HepG2 (cell line): ENCODE data around the gene ADSL. TPM values are rescaled to one million over a fixed set of nuclear protein-coding genes. Genes with fewer than 3 reads are reported as not detected.

ENCODE experiments used
- ATAC-seq: fragments of 200-7000 bp; cut with Tn5 transposase; 3 replicates; pipeline ENCODE4 v1.9.1; 2020; ENCODE audit warnings: mild to moderate bottlenecking, moderate library complexity
- BruUV-seq: library from RNA; stranded (reverse); fragments of 400-500 nt; replicated peaks from 2 replicates; lab custom pipeline; 2021; lab: Mats Ljungman, UMichigan
- CTCF ChIA-PET: fragments of 300-600 bp; formaldehyde crosslinking; extraction: SDS; loops from one replicate; lab custom pipeline; 2021; ENCODE audit warnings: low total read pairs, inconsistent platforms, low intra/inter-chr PET ratio; lab: Yijun Ruan, JAX
- POLR2A ChIA-PET: fragments of 350-600 bp; sonication (Branson Sonifier 250); formaldehyde crosslinking; loops from one replicate; lab custom pipeline; 2020; ENCODE audit warnings: antibody characterized with exemption, inconsistent platforms; lab: Yijun Ruan, JAX
- DNase-seq: peaks from one replicate; pipeline ENCODE4 v3.0.0-alpha.2; 2015; ENCODE audit warnings: low spot score
- FAIRE-seq: peaks from 3 replicates; lab custom pipeline; 2011; peaks lifted over from hg19 to GRCh38; lab: Jason Lieb, UNC
- H2AFZ ChIP-seq: one replicate; pipeline ENCODE4 v1.6.1; 2011; ENCODE audit warnings: low read length, inconsistent platforms
- H3K27ac ChIP-seq: fragments of 300-600 bp; 3 replicates; pipeline ENCODE4 v1.8.0; 2011; ENCODE audit warnings: mixed run types, mild to moderate bottlenecking, mixed read lengths, low read length, inconsistent platforms; ENCODE audit not compliant: insufficient read depth; ENCODE audit errors: extremely low read length
- H3K27me3 ChIP-seq, 2 experiments: fragments of 200-600 bp in 1 of 2; 2 replicates in 1 of 2; 3 replicates in 1 of 2; pipeline versions ENCODE4 v1.6.0 to v1.8.0; 2011; ENCODE audit warnings: low read length in 2 of 2, mild to moderate bottlenecking in 2 of 2, moderate library complexity in 2 of 2, inconsistent platforms in 1 of 2; ENCODE audit not compliant: insufficient read depth in 2 of 2, control insufficient read depth in 1 of 2
- H3K36me3 ChIP-seq, 2 experiments: fragments of 200-600 bp in 1 of 2; replicated peaks in 1 of 2; 2 replicates in 1 of 2; 3 replicates in 1 of 2; pipeline versions ENCODE4 v1.5.1 to v1.8.0; 2011; ENCODE audit warnings: low read length in 2 of 2, inconsistent platforms in 1 of 2; ENCODE audit not compliant: insufficient read depth in 2 of 2, control insufficient read depth in 1 of 2
- H3K4me1 ChIP-seq: 2 replicates; pipeline ENCODE4 v1.5.1; 2012; ENCODE audit warnings: low read length, inconsistent platforms; ENCODE audit not compliant: insufficient read depth
- H3K4me2 ChIP-seq: 2 replicates; pipeline ENCODE4 v1.6.0; 2011; ENCODE audit warnings: low read depth, low read length, inconsistent platforms
- H3K4me3 ChIP-seq, 3 experiments: fragments of 200-600 bp in 1 of 3; sonication (generic), shearing (Covaris generic) in 1 of 3; replicated peaks in 1 of 3; 2 replicates each; pipeline ENCODE4 v1.5.1; 2011 to 2016; ENCODE audit warnings: low read length in 3 of 3, inconsistent platforms in 2 of 3, low read depth in 2 of 3, mild to moderate bottlenecking in 2 of 3, control low read depth in 1 of 3, mixed read lengths in 1 of 3; ENCODE audit not compliant: insufficient read depth in 1 of 3
- H3K79me2 ChIP-seq: one replicate; pipeline ENCODE4 v1.6.1; 2011; ENCODE audit warnings: low read length, inconsistent platforms; ENCODE audit not compliant: insufficient read depth
- H3K9ac ChIP-seq: 2 replicates; pipeline ENCODE4 v1.6.0; 2011; ENCODE audit warnings: mild to moderate bottlenecking, low read depth, low read length, inconsistent platforms; ENCODE audit not compliant: insufficient read depth
- H3K9me3 ChIP-seq: 2 replicates; pipeline ENCODE4 v1.5.1; 2012; ENCODE audit warnings: mild to moderate bottlenecking, low read length
- H4K20me1 ChIP-seq: 2 replicates; pipeline ENCODE4 v1.6.0; 2011; ENCODE audit warnings: inconsistent platforms, mild to moderate bottlenecking, low read length, moderate library complexity; ENCODE audit not compliant: insufficient read depth
- DBP ChIP-seq: sonication (generic); formaldehyde crosslinking; IDR thresholded peaks from 2 replicates; pipeline ENCODE4 v1.4.0; 2020; ENCODE audit warnings: missing genetic modification reagents; ENCODE audit errors: not compliant biosample characterization
- FOSL1 ChIP-seq: sonication (generic); formaldehyde crosslinking; IDR thresholded peaks from 2 replicates; pipeline ENCODE4 v1.9.0; 2021; ENCODE audit warnings: missing genetic modification reagents, borderline replicate concordance
- NCOA2 ChIP-seq: sonication (generic); formaldehyde crosslinking; IDR thresholded peaks from 2 replicates; pipeline ENCODE4 v1.8.0; 2022; ENCODE audit warnings: inconsistent platforms
- PHF21A ChIP-seq: sonication (generic); formaldehyde crosslinking; IDR thresholded peaks from 2 replicates; pipeline ENCODE4 v1.5.0; 2020; ENCODE audit warnings: mild to moderate bottlenecking, missing genetic modification reagents
- RELA ChIP-seq: sonication (generic); formaldehyde crosslinking; IDR thresholded peaks from 2 replicates; pipeline ENCODE4 v1.4.0; 2020; ENCODE audit warnings: missing genetic modification reagents
- RXRA ChIP-seq: sonication (generic); formaldehyde crosslinking; IDR thresholded peaks from 2 replicates; pipeline ENCODE4 v1.5.1; 2020; ENCODE audit warnings: missing genetic modification reagents
- SIN3A ChIP-seq: IDR thresholded peaks from 2 replicates; pipeline ENCODE4 v1.6.1; 2011; ENCODE audit warnings: low read depth, mild to moderate bottlenecking, control low read depth, low read length, borderline replicate concordance
- TOE1 ChIP-seq: sonication (generic); formaldehyde crosslinking; IDR thresholded peaks from 2 replicates; pipeline ENCODE4 v1.4.0; 2020; ENCODE audit warnings: mild to moderate bottlenecking, missing genetic modification reagents
- TSC22D2 ChIP-seq: sonication (generic); formaldehyde crosslinking; IDR thresholded peaks from 2 replicates; pipeline ENCODE4 v1.5.1; 2020; ENCODE audit warnings: missing genetic modification reagents, mild to moderate bottlenecking, borderline replicate concordance
- ZNF430 ChIP-seq: sonication (generic); formaldehyde crosslinking; IDR thresholded peaks from 2 replicates; pipeline ENCODE4 v1.9.0; 2021; ENCODE audit warnings: mild to moderate bottlenecking, missing genetic modification reagents
- ZNF441 ChIP-seq: sonication (generic); formaldehyde crosslinking; IDR thresholded peaks from 2 replicates; pipeline ENCODE4 v1.7.0; 2021; ENCODE audit warnings: missing genetic modification reagents, borderline replicate concordance
- ZNF503 ChIP-seq: sonication (generic); formaldehyde crosslinking; IDR thresholded peaks from 2 replicates; pipeline ENCODE4 v1.4.0; 2020; ENCODE audit warnings: missing genetic modification reagents
- ZNF644 ChIP-seq: IDR thresholded peaks from 2 replicates; pipeline ENCODE4 v1.6.1; 2016; ENCODE audit warnings: low read depth
- ZNF670 ChIP-seq: sonication (generic); formaldehyde crosslinking; IDR thresholded peaks from 2 replicates; pipeline ENCODE4 v1.8.0; 2022; ENCODE audit warnings: mild to moderate bottlenecking, missing genetic modification reagents, borderline replicate concordance
- ZNF7 ChIP-seq: IDR thresholded peaks from 2 replicates; pipeline ENCODE4 v1.6.1; 2016; ENCODE audit warnings: missing biosample characterization, missing genetic modification reagents
- ZNF720 ChIP-seq: sonication (generic); formaldehyde crosslinking; IDR thresholded peaks from 2 replicates; pipeline ENCODE4 v1.4.0; 2020; ENCODE audit warnings: missing genetic modification reagents
- ZNF790 ChIP-seq: sonication (generic); formaldehyde crosslinking; IDR thresholded peaks from 2 replicates; pipeline ENCODE4 v1.8.0; 2022; ENCODE audit warnings: missing genetic modification reagents, mild to moderate bottlenecking, borderline replicate concordance
- WGBS: methylation state at CpG from one replicate; pipeline ENCODE4 v1.1.6; 2017; ENCODE audit warnings: low lambda C conversion rate; 5-methylcytosine and 5-hydroxymethylcytosine counted together
- in situ Hi-C: cut with HindIII; loops from 2 replicates; pipeline ENCODE4 v1.10.0; 2017; ENCODE audit warnings: low pct_unique_long_range_greater_than_20kb; ENCODE audit not compliant: extremely low pct_ligation_motif_present
- intact Hi-C: fragments of 100-400 bp; cut with micrococcal nuclease; formaldehyde crosslinking; loops from one replicate; pipeline ENCODE4 v1.10.0; 2022; ENCODE audit not compliant: unreplicated experiment
- polyA plus RNA-seq, 8 experiments: library from polyadenylated mRNA; depleted of rRNA in 3 of 8; stranded (reverse) in 7 of 8; unstranded in 1 of 8; fragments of >200 nt; fragmentation: Illumina TruSeq in 4 of 8; extraction: Trizol in 4 of 8; gene quantifications; 2 replicates each; pipeline versions ENCODE4 v1.2.1 to v1.2.3, GENCODE V29; 2011 to 2016; ENCODE audit warnings: low read depth in 4 of 8, missing spikeins in 1 of 8, mixed read lengths in 1 of 8; ENCODE audit not compliant: insufficient read depth in 1 of 8
- total RNA-seq, 5 experiments: library from RNA; depleted of rRNA; stranded (reverse); fragments of >200 nt; fragmentation: Illumina TruSeq; extraction: Trizol; gene quantifications; 2 replicates each; pipeline ENCODE4 v1.2.3, GENCODE V29; 2016; ENCODE audit warnings: low read depth in 1 of 5

The ADSL gene
- total and polyA plus RNA-seq, 2 of the 13 experiments (the other 11 are each of a cell fraction or from before 2014, with no cell fraction given) = 123 to 174 TPM

GRCh38 chr22:40419718-40420117, 73.4 kb downstream of the ADSL start:
- intact Hi-C loops (no loop called here), in situ Hi-C loops (no loop called here)
- H2AFZ ChIP-seq = no peak overlapping the region
- WGBS = 97% methylated on average over 4 of the region's 8 CpGs
- POLR2A ChIA-PET = no interaction called here
- no peak for DNase-seq
- H3K79me2 ChIP-seq = no peaks in the 10 kb centered on the region
- H3K27ac ChIP-seq = no peak overlapping the region
- no peak for ATAC-seq
- H3K4me1 ChIP-seq = no peaks in the 10 kb centered on the region
- no peak overlapping the region for H3K4me2 ChIP-seq
- TF ChIP-seq ZNF720 (CRISPR knock-in tag) (no peak), RELA (no peak), ZNF670 (CRISPR knock-in tag) (no peak), NCOA2 (CRISPR knock-in tag) (no peak), ZNF644 (CRISPR knock-in tag) (no peak), ZNF790 (CRISPR knock-in tag) (no peak), ZNF430 (no peak), ZNF7 (CRISPR knock-in tag) (no peak), TSC22D2 (CRISPR knock-in tag) (no peak), SIN3A (no peak), TOE1 (CRISPR knock-in tag) (no peak), ZNF503 (no peak), PHF21A (CRISPR knock-in tag) (no peak), FOSL1 (CRISPR knock-in tag) (no peak), RXRA (CRISPR knock-in tag) (no peak), ZNF441 (CRISPR knock-in tag) (no peak), DBP (no peak)
- H3K4me3 ChIP-seq = no peak overlapping the region
- H3K9me3 ChIP-seq = no peaks in the 10 kb centered on the region
- no peaks in the 10 kb centered on the region for H4K20me1 ChIP-seq
- H3K36me3 ChIP-seq = peaks cover 38 to 72% of the 10 kb centered on the region in 2 experiments; a peak in 4 of 5 replicates
- H3K9ac ChIP-seq = no peak overlapping the region
- no peak for FAIRE-seq
- BruUV-seq = no TSS peak
- H3K27me3 ChIP-seq = no peaks in the 10 kb centered on the region
- CTCF ChIA-PET = no interaction called here
